Testis (tissue), 3 donors: ENCODE results near the gene FAXDC2. TPM values are rescaled to one million over a fixed set of nuclear protein-coding genes. Genes with fewer than 3 reads are reported as not detected.
A peak's percentile ranks its signal among the peaks of the same experiment; 100 is the strongest.

Experiments
- DNase-seq: peaks from one replicate; pipeline ENCODE4 v3.0.0-alpha.2; 2019
- H3K27ac ChIP-seq, 2 donors: fragments of 200-600 bp; sonication (generic); one replicate each; pipeline ENCODE4 v1.5.1; 2019
- H3K27me3 ChIP-seq: fragments of 200-600 bp; sonication (generic); one replicate; pipeline ENCODE4 v1.5.1; 2019
- H3K36me3 ChIP-seq: fragments of 200-600 bp; sonication (generic); one replicate; pipeline ENCODE4 v1.5.1; 2017; ENCODE audit warnings: low read depth; ENCODE audit errors: missing control alignments
- H3K4me1 ChIP-seq: fragments of 200-600 bp; sonication (generic); one replicate; pipeline ENCODE4 v1.5.1; 2019
- H3K4me3 ChIP-seq, 2 donors: fragments of 200-600 bp; sonication (generic); one replicate each; pipeline ENCODE4 v1.5.1; 2017 to 2019
- H3K9me3 ChIP-seq: fragments of 200-600 bp; sonication (generic); one replicate; pipeline ENCODE4 v1.5.1; 2017
- POLR2A ChIP-seq: fragments of 450-650 bp; IDR thresholded peaks from one replicate; pipeline ENCODE4 v1.6.1; 2017; ENCODE audit warnings: antibody characterized with exemption, mild to moderate bottlenecking, moderate library complexity
- WGBS, 2 donors: methylation state at CpG; one replicate each; pipeline ENCODE4 v1.1.5; 2018; 5-methylcytosine and 5-hydroxymethylcytosine counted together
- intact Hi-C: fragments of 100-400 bp; cut with DNase I; formaldehyde crosslinking; loops from one replicate; pipeline ENCODE4 v1.15.1; 2023; ENCODE audit warnings: low total_unique reads
- polyA plus RNA-seq: library from polyadenylated mRNA; stranded (reverse); fragments of 350-450 nt; fragmentation: Illumina TruSeq; extraction: RNeasy Lipid Tissue Mini Kit (QIAGEN cat#74804); gene quantifications from one replicate; pipeline ENCODE4 v1.2.3, GENCODE V29; 2014; ENCODE audit warnings: low read depth, low replicate concordance; ENCODE audit not compliant: insufficient read depth
- total RNA-seq, 2 donors: library from RNA; depleted of rRNA; stranded (reverse); fragments of >200 nt; gene quantifications; one replicate each; pipeline ENCODE4 v1.2.3, GENCODE V29; 2016
- TF ChIP-seq, protein P1 (sequence below), 3 experiments: fragments of 450-650 bp in 2 of 3; fragments of 200-600 bp in 1 of 3; sonication (generic) in 1 of 3; IDR thresholded peaks; one replicate each; pipeline ENCODE4 v1.5.1; 2016 to 2019; ENCODE audit warnings: antibody characterized with exemption in 3 of 3, mild to moderate bottlenecking in 2 of 3, moderate library complexity in 1 of 3

The FAXDC2 gene
- total and polyA plus RNA-seq, 3 donors from 2014 or later = 32.5 to 76.8 (median 54.7) TPM

DNA sequence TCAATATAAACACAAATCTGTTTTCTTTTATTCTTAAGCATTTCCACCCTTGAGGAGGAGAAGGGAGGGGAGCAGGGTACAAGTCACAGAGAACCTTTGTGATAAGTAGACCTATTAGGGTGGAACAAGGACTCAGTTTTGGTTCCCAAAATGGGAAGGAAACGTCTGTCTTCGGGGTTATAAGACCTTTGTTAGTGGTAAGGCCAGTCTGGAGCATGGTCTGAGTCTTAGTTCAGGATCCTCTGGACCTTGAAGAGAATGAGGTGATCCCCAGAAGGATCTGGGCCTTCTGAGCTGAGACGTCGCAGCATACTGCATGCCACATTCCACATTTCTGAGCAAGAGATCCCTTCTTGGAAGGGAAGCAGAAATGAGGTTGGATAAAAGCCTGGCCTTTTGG lies 37.2 kb downstream of the FAXDC2 start:
- Histone ChIP-seq H3K4me1 (no peaks in the 10 kb centered on the region), H3K9me3 (no peaks in the 10 kb centered on the region), H3K4me3 (no peak overlapping the region), H3K27me3 (no peaks in the 10 kb centered on the region), H3K27ac (no peak overlapping the region), H3K36me3 (no peaks in the 10 kb centered on the region)
- TF ChIP-seq POLR2A = no peak
- TF ChIP-seq, protein P1, sequence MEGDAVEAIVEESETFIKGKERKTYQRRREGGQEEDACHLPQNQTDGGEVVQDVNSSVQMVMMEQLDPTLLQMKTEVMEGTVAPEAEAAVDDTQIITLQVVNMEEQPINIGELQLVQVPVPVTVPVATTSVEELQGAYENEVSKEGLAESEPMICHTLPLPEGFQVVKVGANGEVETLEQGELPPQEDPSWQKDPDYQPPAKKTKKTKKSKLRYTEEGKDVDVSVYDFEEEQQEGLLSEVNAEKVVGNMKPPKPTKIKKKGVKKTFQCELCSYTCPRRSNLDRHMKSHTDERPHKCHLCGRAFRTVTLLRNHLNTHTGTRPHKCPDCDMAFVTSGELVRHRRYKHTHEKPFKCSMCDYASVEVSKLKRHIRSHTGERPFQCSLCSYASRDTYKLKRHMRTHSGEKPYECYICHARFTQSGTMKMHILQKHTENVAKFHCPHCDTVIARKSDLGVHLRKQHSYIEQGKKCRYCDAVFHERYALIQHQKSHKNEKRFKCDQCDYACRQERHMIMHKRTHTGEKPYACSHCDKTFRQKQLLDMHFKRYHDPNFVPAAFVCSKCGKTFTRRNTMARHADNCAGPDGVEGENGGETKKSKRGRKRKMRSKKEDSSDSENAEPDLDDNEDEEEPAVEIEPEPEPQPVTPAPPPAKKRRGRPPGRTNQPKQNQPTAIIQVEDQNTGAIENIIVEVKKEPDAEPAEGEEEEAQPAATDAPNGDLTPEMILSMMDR (IDR thresholded peaks at IDR 0.05) = no peak
- no peak for DNase-seq
- intact Hi-C loops = loop anchor here (5.0 to 10.0 kb wide), 2 partner anchors 48 to 166 kb away; no protein-coding TSS in a partner anchor
- WGBS, 2 donors = 67 to 71% methylated on average over 4 of the region's 4 CpGs

DNA sequence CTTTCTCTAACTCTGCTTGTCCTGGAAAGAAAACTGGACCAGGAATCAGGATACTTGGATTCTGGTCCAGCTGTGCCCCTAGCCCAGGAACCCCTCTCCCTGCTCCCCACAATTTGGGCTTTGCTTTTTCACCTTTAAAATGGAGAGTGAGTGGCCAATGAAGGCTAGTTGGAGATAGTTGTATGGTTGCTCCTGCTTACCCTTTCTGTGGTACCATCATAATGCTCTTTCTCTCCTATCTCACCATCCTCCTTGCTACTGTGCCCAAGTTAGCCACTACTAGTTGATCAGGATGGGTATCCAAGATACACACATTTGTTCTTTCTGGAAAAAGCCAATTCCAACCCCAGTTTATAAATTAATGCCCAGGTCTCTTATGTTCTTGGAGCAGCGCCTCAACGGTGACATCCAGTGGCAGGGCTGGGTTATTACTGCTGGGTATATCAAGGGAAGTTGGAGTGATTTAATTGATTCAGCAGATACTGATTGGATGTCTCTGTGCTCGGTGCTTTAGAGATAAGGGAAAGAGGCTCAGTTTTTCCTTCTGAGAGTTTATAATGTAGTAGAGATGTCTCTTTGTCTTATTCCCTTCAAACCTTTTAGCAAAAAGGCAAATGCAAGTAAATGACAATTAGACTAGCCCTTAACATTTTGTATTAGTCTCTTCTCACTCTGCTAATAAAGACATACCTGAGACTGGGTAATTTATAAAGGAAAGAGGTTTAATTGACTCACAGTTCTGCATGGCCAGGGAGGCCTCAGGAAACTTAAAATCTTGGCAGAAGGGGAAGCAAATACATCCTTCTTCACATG lies 38.5 kb downstream of the FAXDC2 start:
- DNase-seq = peak; percentile 71
- Histone ChIP-seq H3K9me3 (no peaks in the 10 kb centered on the region), H3K4me1 (no peaks in the 10 kb centered on the region), H3K27me3 (no peaks in the 10 kb centered on the region), H3K27ac (peak overlapping the region in 1 of 2 donors; percentile 37), H3K36me3 (no peaks in the 10 kb centered on the region), H3K4me3 (no peak overlapping the region)
- 46 to 73% methylated on average over 3 of the region's 3 CpGs for WGBS, 2 donors
- TF ChIP-seq, protein P1 (IDR thresholded peaks at IDR 0.05) = peak; percentile 78 to 90 (median 88)
- no peak for TF ChIP-seq POLR2A
- intact Hi-C loops = loop anchor here (5.0 to 10.0 kb wide), 2 partner anchors 47 to 165 kb away; no protein-coding TSS in a partner anchor

DNA sequence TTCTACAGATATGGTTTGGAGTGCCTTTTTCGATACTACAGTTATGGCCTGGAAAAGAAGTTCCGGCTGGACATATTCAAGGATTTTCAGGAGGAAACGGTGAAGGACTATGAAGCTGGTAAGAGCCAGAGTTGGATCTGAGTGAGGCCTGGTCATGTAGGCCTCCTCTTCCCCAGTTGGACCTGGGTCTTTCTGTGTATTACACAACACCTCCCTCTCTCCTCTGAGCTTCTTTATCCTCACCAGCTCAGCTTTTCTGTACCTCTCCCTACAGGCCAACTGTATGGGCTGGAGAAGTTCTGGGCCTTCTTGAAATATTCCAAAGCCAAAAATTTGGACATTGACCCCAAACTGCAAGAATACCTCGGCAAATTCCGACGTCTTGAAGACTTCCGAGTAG lies 39.2 kb downstream of the FAXDC2 start:
- peak overlapping the region in 1 of 2 donors; percentile 37 for H3K27ac ChIP-seq
- no peak overlapping the region for H3K4me3 ChIP-seq
- H3K9me3 ChIP-seq = no peaks in the 10 kb centered on the region
- TF ChIP-seq POLR2A = no peak
- TF ChIP-seq, protein P1 (IDR thresholded peaks at IDR 0.05) = no peak
- no peak for DNase-seq
- no peaks in the 10 kb centered on the region for H3K36me3 ChIP-seq
- H3K4me1 ChIP-seq = no peaks in the 10 kb centered on the region
- 78 to 87% methylated on average over 7 of the region's 7 CpGs for WGBS, 2 donors
- intact Hi-C loops = loop anchor here (5.0 to 10.0 kb wide), 2 partner anchors 46 to 164 kb away; no protein-coding TSS in a partner anchor
- H3K27me3 ChIP-seq = no peaks in the 10 kb centered on the region

DNA sequence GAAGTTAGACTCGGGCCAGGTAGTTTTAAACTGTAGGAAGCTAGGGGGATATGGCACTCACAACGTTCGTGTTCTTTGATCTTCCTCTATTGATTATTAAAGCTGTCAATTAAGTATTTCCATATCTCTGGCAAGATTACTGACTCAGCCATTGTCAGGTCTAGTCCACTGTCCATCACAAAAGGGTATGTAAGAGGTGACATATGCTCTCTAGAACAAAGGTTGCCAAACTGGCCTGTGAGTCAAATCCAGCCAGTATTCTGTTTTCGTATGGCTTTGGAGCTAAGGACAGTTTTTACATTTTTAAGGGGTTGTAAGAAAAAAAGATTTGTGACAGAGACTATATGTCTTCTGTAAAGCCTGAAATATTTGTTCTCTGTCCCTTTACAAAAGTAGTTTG lies 44.2 kb downstream of the FAXDC2 start:
- no peaks in the 10 kb centered on the region for H3K9me3 ChIP-seq
- H3K4me1 ChIP-seq = no peaks in the 10 kb centered on the region
- DNase-seq = no peak
- no peak overlapping the region for H3K4me3 ChIP-seq
- H3K36me3 ChIP-seq = no peaks in the 10 kb centered on the region
- H3K27ac ChIP-seq = no peak overlapping the region
- H3K27me3 ChIP-seq = no peaks in the 10 kb centered on the region
- TF ChIP-seq POLR2A = no peak
- TF ChIP-seq, protein P1 (IDR thresholded peaks at IDR 0.05) = no peak
- intact Hi-C loops = no loop called here
- 78 to 80% methylated on average over 4 of the region's 4 CpGs for WGBS, 2 donors
